GM12878 (cell line): ENCODE measurements around the gene OTULIN. TPM values are rescaled to one million over a fixed set of nuclear protein-coding genes. Genes with fewer than 3 reads are reported as not detected.

ENCODE experiments used
- ATAC-seq: fragments of 200-7000 bp; cut with Tn5 transposase; 3 replicates; pipeline ENCODE4 v1.9.1; 2020; ENCODE audit warnings: mild to moderate bottlenecking, moderate library complexity
- BruUV-seq: library from RNA; stranded (reverse); fragments of 400-500 nt; replicated peaks from 2 replicates; lab custom pipeline; 2021; lab: Mats Ljungman, UMichigan
- CTCF ChIA-PET: fragments of 300-600 bp; sonication (Branson Sonifier 250); formaldehyde crosslinking; extraction: SDS; loops from one replicate; lab custom pipeline; 2021; ENCODE audit warnings: inconsistent platforms; lab: Yijun Ruan, JAX
- POLR2A ChIA-PET: fragments of 350-600 bp; formaldehyde crosslinking; extraction: SDS; loops from one replicate; lab custom pipeline; 2021; ENCODE audit warnings: inconsistent platforms; lab: Charles Lee
- RAD21 ChIA-PET: fragments of 300-600 bp; sonication (Branson Sonifier 250); formaldehyde crosslinking; loops from one replicate; lab custom pipeline; 2023; ENCODE audit warnings: antibody characterized with exemption; ENCODE audit not compliant: unreplicated experiment; lab: Charles Lee
- SMC1A ChIA-PET: fragments of 300-600 bp; sonication (Branson Sonifier 250); formaldehyde crosslinking; loops from one replicate; lab custom pipeline; 2023; ENCODE audit not compliant: unreplicated experiment, uncharacterized antibody; lab: Charles Lee
- DNase-seq: peaks from one replicate; pipeline ENCODE4 v3.0.0-alpha.2; 2011; ENCODE audit warnings: low read depth, low spot score
- FAIRE-seq: peaks from 3 replicates; lab custom pipeline; 2011; peaks lifted over from hg19 to GRCh38; lab: Jason Lieb, UNC
- H2AFZ ChIP-seq: 2 replicates; pipeline ENCODE4 v1.6.0; 2011; ENCODE audit warnings: low read depth, low read length, control low read depth; ENCODE audit not compliant: control insufficient read depth
- H3K27ac ChIP-seq: 2 replicates; pipeline ENCODE4 v1.5.1; 2011; ENCODE audit warnings: control low read depth; ENCODE audit not compliant: control insufficient read depth, insufficient read depth
- H3K27me3 ChIP-seq, 2 experiments: replicated peaks in 1 of 2; 2 replicates each; pipeline versions ENCODE4 v1.6.0 to v1.6.1; 2011; ENCODE audit warnings: low read length in 1 of 2; ENCODE audit not compliant: control insufficient read depth in 2 of 2, insufficient read depth in 2 of 2
- H3K36me3 ChIP-seq, 2 experiments: 2 replicates each; pipeline ENCODE4 v1.5.1; 2011; ENCODE audit warnings: low read length in 1 of 2; ENCODE audit not compliant: control insufficient read depth in 2 of 2, insufficient read depth in 2 of 2
- H3K4me1 ChIP-seq: 2 replicates; pipeline ENCODE4 v1.6.1; 2011; ENCODE audit warnings: mild to moderate bottlenecking, low read length, moderate library complexity, mixed read lengths; ENCODE audit not compliant: control insufficient read depth, insufficient read depth
- H3K4me2 ChIP-seq: 2 replicates; pipeline ENCODE4 v1.6.0; 2011; ENCODE audit warnings: control low read depth; ENCODE audit not compliant: control insufficient read depth, insufficient read depth
- H3K4me3 ChIP-seq: fragments of 200-600 bp; sonication (generic); 2 replicates; pipeline ENCODE4 v1.5.1; 2016
- H3K79me2 ChIP-seq: 2 replicates; pipeline ENCODE4 v1.6.0; 2011; ENCODE audit warnings: low read length; ENCODE audit not compliant: control insufficient read depth, insufficient read depth
- H3K9ac ChIP-seq: 2 replicates; pipeline ENCODE4 v1.8.0; 2011; ENCODE audit warnings: low read length, control low read depth, mixed read lengths; ENCODE audit not compliant: control insufficient read depth, insufficient read depth
- H3K9me3 ChIP-seq: replicated peaks from 3 replicates; pipeline ENCODE4 v1.5.1; 2011; ENCODE audit warnings: mild to moderate bottlenecking, low read length; ENCODE audit not compliant: control insufficient read depth, insufficient read depth
- H4K20me1 ChIP-seq: 2 replicates; pipeline ENCODE4 v1.6.0; 2011; ENCODE audit not compliant: control insufficient read depth, insufficient read depth
- BACH1 ChIP-seq: fragments of 450-650 bp; IDR thresholded peaks from 2 replicates; pipeline ENCODE4 v1.6.1; 2017; ENCODE audit warnings: mild to moderate bottlenecking, borderline replicate concordance
- CREB1 ChIP-seq: IDR thresholded peaks from 2 replicates; pipeline ENCODE4 v1.6.1; 2012; ENCODE audit warnings: low read depth, mild to moderate bottlenecking, inconsistent platforms
- CREM ChIP-seq: IDR thresholded peaks from 2 replicates; pipeline ENCODE4 v1.6.1; 2014; ENCODE audit warnings: antibody characterized with exemption, low read depth
- EED ChIP-seq: sonication (generic); IDR thresholded peaks from 2 replicates; pipeline ENCODE4 v1.6.1; 2016; ENCODE audit warnings: antibody characterized with exemption, low read depth
- FOXM1 ChIP-seq: IDR thresholded peaks from 2 replicates; pipeline ENCODE4 v1.6.1; 2012; ENCODE audit warnings: low read depth, mild to moderate bottlenecking, inconsistent platforms, low read length, moderate library complexity
- IKZF2 ChIP-seq, 2 experiments: fragments of 450-650 bp; IDR thresholded peaks; 2 replicates each; pipeline ENCODE4 v1.6.1; 2017; ENCODE audit warnings: mild to moderate bottlenecking in 2 of 2, moderate library complexity in 2 of 2
- JUNB ChIP-seq: IDR thresholded peaks from 2 replicates; pipeline ENCODE4 v1.6.1; 2016; ENCODE audit warnings: antibody characterized with exemption, mild to moderate bottlenecking
- MEF2A ChIP-seq: IDR thresholded peaks from 2 replicates; pipeline ENCODE4 v1.6.1; 2011; ENCODE audit warnings: low read depth, mild to moderate bottlenecking, low read length, moderate library complexity; ENCODE audit not compliant: insufficient read depth
- MTA3 ChIP-seq: IDR thresholded peaks from 2 replicates; pipeline ENCODE4 v1.6.1; 2012; ENCODE audit warnings: low read length, inconsistent platforms, borderline replicate concordance
- NFIC ChIP-seq: IDR thresholded peaks from 2 replicates; pipeline ENCODE4 v1.6.1; 2012; ENCODE audit warnings: low read depth, mild to moderate bottlenecking, inconsistent platforms, low read length, moderate library complexity
- NFXL1 ChIP-seq: fragments of 450-650 bp; IDR thresholded peaks from 2 replicates; pipeline ENCODE4 v1.6.1; 2017; ENCODE audit warnings: antibody characterized with exemption, mild to moderate bottlenecking, borderline replicate concordance
- RUNX3 ChIP-seq: IDR thresholded peaks from 2 replicates; pipeline ENCODE4 v1.6.1; 2012; ENCODE audit warnings: low read length, inconsistent platforms
- SP1 ChIP-seq: IDR thresholded peaks from one replicate; pipeline ENCODE4 v1.6.1; 2011; ENCODE audit warnings: low read depth, low read length
- SPI1 ChIP-seq: IDR thresholded peaks from 2 replicates; pipeline ENCODE4 v1.6.1; 2011; ENCODE audit warnings: low read depth, mild to moderate bottlenecking, low read length, moderate library complexity, borderline replicate concordance; ENCODE audit not compliant: insufficient read depth
- TCF7 ChIP-seq: IDR thresholded peaks from 2 replicates; pipeline ENCODE4 v1.6.1; 2014; ENCODE audit warnings: antibody characterized with exemption, borderline replicate concordance
- ZBED1 ChIP-seq: IDR thresholded peaks from 2 replicates; pipeline ENCODE4 v1.6.1; 2016; ENCODE audit warnings: borderline replicate concordance
- ZNF24 ChIP-seq: fragments of 450-650 bp; IDR thresholded peaks from 2 replicates; pipeline ENCODE4 v1.6.1; 2017; ENCODE audit warnings: antibody characterized with exemption, mild to moderate bottlenecking
- WGBS: methylation state at CpG from one replicate; pipeline ENCODE4 v1.1.6; 2016; ENCODE audit warnings: low lambda C conversion rate; ENCODE audit not compliant: insufficient replicate concordance, insufficient coverage; ENCODE audit errors: missing lambda C conversion rate; 5-methylcytosine and 5-hydroxymethylcytosine counted together
- in situ Hi-C: fragments of 300-500 bp; cut with MboI; formaldehyde crosslinking; loops from 9 replicates; pipeline ENCODE4 v1.14.3; 2018; ENCODE audit warnings: mixed read lengths
- intact Hi-C: fragments of 100-400 bp; cut with micrococcal nuclease; formaldehyde crosslinking; loops from one replicate; pipeline ENCODE4 v1.14.2; 2022; ENCODE audit not compliant: unreplicated experiment
- polyA plus RNA-seq, 11 experiments: library from polyadenylated mRNA; depleted of rRNA in 4 of 11; unstranded in 6 of 11; stranded (reverse) in 5 of 11; fragments of >200 nt; fragmentation: Nextera tagmentation in 4 of 11; fragmentation: Illumina TruSeq in 1 of 11; extraction: Ambion mirVana in 4 of 11; extraction: Trizol in 1 of 11; gene quantifications; 1 replicate in 1 of 11; 2 replicates in 10 of 11; pipeline versions ENCODE4 v1.2.1 to v1.2.3, GENCODE V29; 2011 to 2016; ENCODE audit warnings: inconsistent platforms in 2 of 11, missing spikeins in 2 of 11, low read depth in 1 of 11
- total RNA-seq, 4 experiments: library from RNA; depleted of rRNA in 3 of 4; stranded (reverse); fragments of >200 nt in 3 of 4; fragmentation: Illumina TruSeq in 1 of 4; extraction: Trizol in 1 of 4; gene quantifications; 2 replicates each; pipeline versions ENCODE4 v1.2.1 to v1.2.3, GENCODE V29; 2013 to 2021
- TF ChIP-seq, protein P1 (sequence below): IDR thresholded peaks from 2 replicates; pipeline ENCODE4 v1.6.1; 2011; ENCODE audit warnings: low read depth, low read length, improper control_type of control experiment, borderline replicate concordance
- TF ChIP-seq, protein P2 (sequence below): IDR thresholded peaks from 2 replicates; pipeline ENCODE4 v1.6.1; 2012; ENCODE audit warnings: low read length, inconsistent platforms

OTULIN gene
- total and polyA plus RNA-seq, 10 of the 15 experiments (the other 5 are each of a cell fraction or from before 2014, with no cell fraction given) = 6.6 to 70.5 (median 28.7) TPM

DNA sequence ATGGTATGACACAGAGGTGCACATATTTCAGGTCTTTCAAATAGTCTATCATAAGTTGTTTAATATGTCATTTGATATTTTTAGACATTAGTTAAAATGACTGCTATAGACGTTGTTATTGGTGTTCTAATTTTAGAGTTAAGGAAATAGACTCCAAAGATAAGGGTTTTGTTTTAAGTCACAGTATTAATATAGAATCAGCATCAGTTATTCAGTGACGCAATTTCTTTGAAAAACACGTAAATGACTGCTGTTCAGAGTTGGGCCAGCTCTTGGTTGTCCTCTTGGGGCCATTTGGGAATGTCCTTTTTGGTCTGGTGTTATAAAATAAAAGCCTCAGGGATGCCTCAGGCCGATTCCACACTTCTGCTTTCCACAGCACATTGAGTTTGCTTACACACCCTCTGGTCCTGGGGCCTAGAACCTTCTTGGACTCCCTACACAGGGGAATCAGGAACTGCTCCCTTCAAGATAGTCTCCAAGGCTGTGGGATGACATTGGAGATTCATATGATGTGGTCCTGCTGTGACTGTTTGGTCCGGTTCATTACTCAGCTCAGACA is 14.3 kb downstream of the OTULIN start:
- TF ChIP-seq SPI1 (peak; percentile 69; the same call in 1 of the 2 replicates), TCF7 (no peak), CREM (peak; percentile 84; the same call in 1 of the 2 replicates), ZNF24 (peak; percentile 43; the same call in 1 of the 2 replicates), JUNB (peak; percentile 82), NFIC (peak; percentile 87), SP1 (no peak), FOXM1 (peak; percentile 58; the same call in 1 of the 2 replicates), BACH1 (no peak), RUNX3 (0 out of 2 replicates have a peak, but pooled peaks have one; percentile 13), CREB1 (peak; percentile 91), MTA3 (0 out of 2 replicates have a peak, but pooled peaks have one; percentile 22), EED (peak; percentile 89), MEF2A (peak; percentile 85), NFXL1 (no peak), ZBED1 (0 out of 2 replicates have a peak, but pooled peaks have one; percentile 39), IKZF2 (IDR thresholded peaks at IDR 0.05) (0 out of 4 replicates have a peak, but pooled peaks of 1 of the 2 experiments have one; percentile 31)
- TF ChIP-seq, protein P1, sequence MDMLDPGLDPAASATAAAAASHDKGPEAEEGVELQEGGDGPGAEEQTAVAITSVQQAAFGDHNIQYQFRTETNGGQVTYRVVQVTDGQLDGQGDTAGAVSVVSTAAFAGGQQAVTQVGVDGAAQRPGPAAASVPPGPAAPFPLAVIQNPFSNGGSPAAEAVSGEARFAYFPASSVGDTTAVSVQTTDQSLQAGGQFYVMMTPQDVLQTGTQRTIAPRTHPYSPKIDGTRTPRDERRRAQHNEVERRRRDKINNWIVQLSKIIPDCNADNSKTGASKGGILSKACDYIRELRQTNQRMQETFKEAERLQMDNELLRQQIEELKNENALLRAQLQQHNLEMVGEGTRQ = no peak
- TF ChIP-seq, protein P2, sequence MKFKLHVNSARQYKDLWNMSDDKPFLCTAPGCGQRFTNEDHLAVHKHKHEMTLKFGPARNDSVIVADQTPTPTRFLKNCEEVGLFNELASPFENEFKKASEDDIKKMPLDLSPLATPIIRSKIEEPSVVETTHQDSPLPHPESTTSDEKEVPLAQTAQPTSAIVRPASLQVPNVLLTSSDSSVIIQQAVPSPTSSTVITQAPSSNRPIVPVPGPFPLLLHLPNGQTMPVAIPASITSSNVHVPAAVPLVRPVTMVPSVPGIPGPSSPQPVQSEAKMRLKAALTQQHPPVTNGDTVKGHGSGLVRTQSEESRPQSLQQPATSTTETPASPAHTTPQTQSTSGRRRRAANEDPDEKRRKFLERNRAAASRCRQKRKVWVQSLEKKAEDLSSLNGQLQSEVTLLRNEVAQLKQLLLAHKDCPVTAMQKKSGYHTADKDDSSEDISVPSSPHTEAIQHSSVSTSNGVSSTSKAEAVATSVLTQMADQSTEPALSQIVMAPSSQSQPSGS = peak; percentile 87
- in situ Hi-C loops (no loop called here), intact Hi-C loops (loop anchor here (5.0 kb wide), 1 partner anchor 133 kb away; no protein-coding TSS in a partner anchor)
- no peak overlapping the region for H2AFZ ChIP-seq
- POLR2A ChIA-PET = interaction anchor here (5.4 kb wide), 1 partner anchor 12 kb away, joined by 31 read pairs; no protein-coding TSS in a partner anchor
- H3K4me1 ChIP-seq = peaks cover 57% of the 10 kb centered on the region
- no peak for DNase-seq
- 0 out of 2 replicates have a peak overlapping the region, but pooled peaks have one; percentile 2 for H3K4me2 ChIP-seq
- peak overlapping the region; percentile 41; the same call in 1 of the 2 replicates for H3K27ac ChIP-seq
- SMC1A ChIA-PET = interaction anchor here (0.5 to 6.0 kb wide), 9 partner anchors 6 to 324 kb away, joined by 3 to 55 read pairs (median 4); no protein-coding TSS in a partner anchor
- H3K9me3 ChIP-seq = no peaks in the 10 kb centered on the region
- BruUV-seq = no TSS peak
- ATAC-seq = peak; percentile 26
- H3K27me3 ChIP-seq = no peaks in the 10 kb centered on the region
- RAD21 ChIA-PET = interaction anchor here (0.8 to 4.2 kb wide), 3 partner anchors 9 to 12 kb away, joined by 3 to 20 read pairs (median 4); no protein-coding TSS in a partner anchor
- 23% methylated on average over 5 of the region's 5 CpGs for WGBS
- peaks cover 13 to 61% of the 10 kb centered on the region in 2 experiments for H3K36me3 ChIP-seq
- no peak for FAIRE-seq
- CTCF ChIA-PET = interaction anchor here (0.7 to 1.3 kb wide), 5 partner anchors 11 to 327 kb away, joined by 3 to 4 read pairs (median 3); no protein-coding TSS in a partner anchor
- H3K79me2 ChIP-seq = peaks cover 67% of the 10 kb centered on the region
- peaks cover 3% of the 10 kb centered on the region for H4K20me1 ChIP-seq
- H3K4me3 ChIP-seq = no peak overlapping the region
- H3K9ac ChIP-seq = no peak overlapping the region
